Esophagus squamous epithelium (tissue), 4 donors: ENCODE measurements around the gene SGCD.

ENCODE experiments used
- CTCF ChIP-seq, 6 experiments: fragments of 450-650 bp in 4 of 6; fragments of 200-600 bp in 2 of 6; sonication (generic) in 2 of 6; IDR thresholded peaks; one replicate each; pipeline ENCODE4 v1.5.1; 2016 to 2019; ENCODE audit warnings: antibody characterized with exemption in 6 of 6, mild to moderate bottlenecking in 4 of 6, moderate library complexity in 4 of 6
- POLR2A ChIP-seq, 4 donors: fragments of 450-650 bp; IDR thresholded peaks; one replicate each; pipeline ENCODE4 v1.6.1; 2017; ENCODE audit warnings: antibody characterized with exemption in 4 of 4, mild to moderate bottlenecking in 4 of 4, moderate library complexity in 3 of 4

DNA sequence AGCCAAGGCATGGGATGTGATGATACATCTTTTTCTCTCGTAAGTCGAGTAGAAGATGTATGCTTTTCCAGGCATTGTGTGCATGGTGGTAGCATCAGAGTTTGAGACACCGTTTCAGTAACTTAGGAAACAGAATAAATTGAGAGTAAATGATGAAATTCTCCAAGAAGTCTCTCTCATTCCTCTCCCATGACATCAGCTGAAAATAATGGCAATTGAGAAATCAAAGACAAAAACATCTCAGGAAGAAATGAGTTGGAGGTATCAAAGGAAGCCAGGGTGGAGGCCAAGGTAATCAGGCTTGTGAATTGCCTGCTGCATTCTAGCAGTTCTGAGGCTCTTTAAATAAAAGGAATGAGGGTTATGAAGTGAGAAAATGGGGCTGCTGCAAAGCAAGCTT is 53.9 kb downstream of the SGCD start:
- TF ChIP-seq CTCF (IDR thresholded peaks at IDR 0.05) (no peak), POLR2A (IDR thresholded peaks at IDR 0.05) (no peak)
